Measurements from ENCODE around the gene EFTUD2.
"Not testable (repeated sequence)": the region's sequence is repeated elsewhere in the genome, so short reads cannot be mapped to it uniquely, and the experiment has no call there.

EFTUD2 gene

GRCh38 chr17:44846206-44846605 is 53.0 kb downstream of the EFTUD2 start:
- DNase-seq = no peak

DNA sequence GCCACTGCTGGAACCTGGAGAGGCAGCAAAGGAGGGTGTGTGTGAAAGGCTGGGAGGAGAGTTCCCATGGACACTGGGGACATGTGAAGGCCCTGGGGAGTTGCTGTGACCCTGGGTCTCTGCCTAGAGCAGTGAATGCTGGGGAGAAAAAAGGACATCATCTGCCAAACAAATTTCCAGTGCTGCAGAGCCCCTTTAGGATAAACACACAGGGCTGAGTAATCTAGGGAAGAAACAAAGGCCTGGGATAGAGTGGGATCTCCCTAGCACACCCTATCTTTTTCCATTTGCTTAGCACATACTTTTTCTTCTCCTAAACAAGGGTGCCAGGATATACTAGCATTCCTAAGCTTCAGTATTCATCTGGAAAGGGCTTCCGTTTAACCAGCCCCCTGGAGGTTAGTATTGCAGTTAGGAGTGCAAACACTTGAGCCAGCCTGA is 54.8 kb downstream of the EFTUD2 start:
- DNase-seq = no peak

GRCh38 chr17:44842748-44843147 is 56.5 kb downstream of the EFTUD2 start:
- no peak for DNase-seq

DNA sequence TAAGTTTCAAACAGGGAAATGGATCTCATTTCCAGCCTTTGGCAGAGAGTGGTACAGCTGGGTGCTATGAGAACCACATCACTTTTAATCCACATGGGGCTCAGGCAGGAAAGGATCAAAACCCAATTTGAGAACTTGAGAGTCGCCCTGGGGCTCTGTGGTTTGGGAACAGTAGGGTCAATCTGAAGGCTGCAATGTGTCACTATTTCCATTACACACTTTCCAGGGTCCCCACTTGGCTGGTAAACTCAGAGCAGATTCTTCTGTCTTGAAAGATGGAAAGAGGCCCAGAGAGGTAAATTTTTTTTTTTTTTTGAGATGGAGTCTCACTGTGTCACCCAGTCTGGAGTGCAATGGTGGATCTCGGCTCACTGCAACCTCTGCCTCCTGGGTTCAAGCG is 58.3 kb downstream of the EFTUD2 start:
- DNase-seq = no peak

DNA sequence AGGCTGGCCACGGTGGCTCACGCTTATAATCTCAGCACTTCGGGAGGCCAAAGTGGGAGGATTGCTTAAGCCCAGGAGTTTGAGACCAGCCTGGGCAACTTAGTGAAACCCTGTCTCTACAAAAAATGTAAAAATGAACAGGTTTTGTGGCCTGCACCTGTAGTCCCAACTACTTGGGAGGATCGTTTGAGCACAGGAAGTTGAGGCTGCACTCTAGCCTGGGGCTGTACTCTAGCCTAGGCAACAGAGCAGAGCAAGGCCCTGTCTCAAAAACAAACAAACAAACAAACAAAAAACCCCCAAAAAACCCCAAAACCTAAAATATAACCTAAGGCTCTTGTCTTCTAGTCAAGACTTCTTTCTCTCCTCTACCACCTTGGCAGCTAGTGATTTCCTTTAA is 59.0 kb downstream of the EFTUD2 start:
- no peak for DNase-seq

DNA sequence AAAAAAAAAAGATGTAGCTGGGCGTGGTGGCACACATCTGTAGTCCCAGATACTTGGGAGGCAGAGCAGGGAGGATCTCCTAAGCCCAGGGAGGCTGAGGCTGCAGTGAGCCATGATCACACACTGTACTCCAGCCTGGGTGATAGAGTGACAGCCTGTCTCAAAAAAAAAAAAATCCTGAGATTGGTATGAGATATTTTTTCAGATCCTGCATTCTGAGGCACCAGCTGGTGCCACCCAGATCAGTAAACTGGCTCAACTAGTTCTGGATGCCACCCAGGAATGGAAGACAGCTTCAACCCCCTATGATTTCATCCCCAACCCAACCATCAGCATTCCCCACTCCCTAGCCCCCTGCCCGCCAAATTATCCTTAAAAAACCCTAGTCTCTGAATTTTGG is 62.0 kb downstream of the EFTUD2 start:
- no peak for DNase-seq

DNA sequence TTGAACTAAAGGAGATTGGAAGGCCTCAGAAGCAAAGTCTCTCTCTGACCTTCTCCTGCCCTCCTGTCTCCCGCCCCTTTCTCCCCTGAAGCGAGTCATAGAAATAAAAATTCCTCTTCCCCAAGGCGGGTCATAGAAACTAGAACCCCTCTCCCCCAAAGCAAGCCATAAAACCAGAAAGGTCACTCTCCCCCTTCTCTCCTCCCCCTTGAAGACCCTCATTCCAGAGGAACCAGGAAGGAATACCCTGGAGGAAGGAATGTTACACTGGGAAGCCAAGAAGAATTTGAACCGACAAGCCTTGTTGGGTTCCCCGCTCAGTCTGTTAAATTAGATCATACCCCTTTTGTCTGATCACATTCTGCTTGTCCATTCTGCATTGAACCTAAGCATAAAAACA is 66.4 kb downstream of the EFTUD2 start:
- DNase-seq = no peak

DNA sequence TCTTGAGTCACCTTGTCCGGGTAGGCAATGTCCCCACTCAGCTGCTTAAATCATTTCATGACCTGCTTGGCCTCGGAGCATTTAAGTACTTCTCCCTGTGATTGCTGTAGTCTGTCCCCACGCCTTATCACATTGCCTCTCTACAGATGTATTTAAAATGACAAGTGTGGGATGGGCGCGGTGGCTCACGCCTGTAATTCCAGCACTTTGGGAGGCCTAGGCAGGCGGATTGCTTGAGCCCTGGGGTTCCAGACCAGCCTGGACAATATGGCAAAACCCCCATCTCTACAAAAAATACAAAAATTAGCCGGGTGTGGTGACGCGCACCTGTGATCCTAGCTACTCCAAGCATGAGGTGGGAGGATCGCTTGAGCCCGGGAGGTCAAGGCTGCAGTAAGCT is 67.9 kb downstream of the EFTUD2 start:
- no peak for DNase-seq

DNA sequence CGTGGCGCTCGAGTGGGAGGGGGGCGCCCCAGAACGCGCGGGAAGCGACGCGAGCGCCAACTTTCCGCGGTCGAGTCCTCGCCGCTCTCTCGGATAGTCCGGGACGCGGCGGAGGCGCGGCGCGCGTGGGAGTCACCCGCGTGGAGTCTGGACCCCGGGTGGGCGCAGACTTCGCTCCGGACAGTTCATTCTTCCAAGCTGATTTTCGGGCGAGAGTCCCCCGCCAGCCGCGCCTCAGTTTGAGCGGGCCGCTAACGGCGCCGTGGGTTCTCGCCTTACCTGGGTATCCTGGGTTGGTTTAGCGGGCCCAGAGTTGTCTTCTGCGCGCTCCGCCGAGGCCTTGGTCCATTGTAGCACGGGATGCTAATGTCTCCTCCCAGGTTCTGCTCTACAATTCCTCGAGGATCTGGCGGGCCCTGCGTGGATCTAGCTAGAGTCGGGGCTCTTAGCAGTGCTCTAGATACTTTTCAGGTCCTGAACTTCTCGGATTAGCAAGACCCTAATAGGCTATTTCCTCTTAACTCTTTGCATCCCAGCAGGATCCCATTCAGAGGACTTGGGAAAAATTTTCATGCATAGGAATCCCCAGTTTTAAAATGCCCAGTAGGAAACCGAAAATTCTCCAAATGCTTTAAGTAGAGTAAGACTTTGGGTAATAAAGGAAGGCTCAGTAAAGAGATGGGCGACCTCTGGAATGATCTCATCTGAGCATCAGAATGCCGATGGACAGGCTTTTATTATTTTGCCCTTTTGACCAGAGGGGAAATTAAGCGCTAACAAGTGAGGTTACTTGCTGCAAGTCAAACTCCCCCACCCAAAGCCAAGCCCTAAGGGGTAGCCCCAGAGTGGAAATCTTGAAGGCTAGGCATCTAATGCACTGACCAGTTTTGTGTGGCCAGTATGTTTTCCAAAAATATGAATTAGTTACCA is 68.6 kb downstream of the EFTUD2 start:
- DNase-seq = no peak

DNA sequence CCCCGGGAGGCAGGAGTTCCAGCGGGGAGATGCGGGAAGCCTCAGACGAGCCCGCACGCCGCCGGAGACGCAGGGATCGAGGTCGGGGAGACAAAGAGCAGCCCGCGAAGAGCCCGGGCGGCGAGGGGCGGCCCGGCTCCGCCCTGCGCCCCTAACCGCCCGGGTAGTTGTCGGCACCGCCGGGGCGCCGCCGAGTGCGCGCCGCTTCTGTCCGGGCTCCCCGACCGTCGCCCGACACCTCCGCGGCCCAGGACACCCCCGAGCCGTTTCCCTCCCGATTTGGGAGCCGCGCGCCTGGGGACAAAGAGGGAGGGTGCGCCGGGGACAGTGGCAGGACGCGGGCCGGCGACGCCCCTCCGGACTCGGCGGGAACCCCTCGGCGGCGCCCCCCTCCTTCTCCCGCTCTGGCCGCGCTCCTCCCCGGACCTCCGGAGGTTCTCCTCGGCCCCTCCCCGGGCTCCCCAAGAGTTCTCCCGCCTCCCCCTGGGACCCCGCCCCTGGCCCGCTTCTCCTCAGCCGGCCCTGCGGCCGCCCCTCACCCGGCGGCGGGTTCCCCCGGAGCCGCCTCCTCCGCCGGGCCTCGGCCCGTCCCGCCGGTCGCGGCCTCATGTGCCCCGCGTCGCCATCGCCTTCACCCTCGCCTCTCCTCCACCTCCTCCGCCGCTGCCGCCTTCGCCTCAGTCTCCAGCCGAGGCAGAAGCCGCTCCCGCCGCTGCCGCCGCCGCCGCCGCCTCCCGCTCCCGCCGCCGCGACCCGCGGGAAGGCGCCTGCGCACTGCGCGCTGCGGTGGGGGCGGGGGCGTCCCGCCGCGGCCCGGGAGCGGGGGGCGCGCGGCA is 69.5 kb downstream of the EFTUD2 start, which contains the start of gene GJC1:
Gene GJC1 (minus strand): TSS at position 765 of the 836 bp plus-strand sequence. CDS start 24,470 bp downstream, outside the sequence.
- DNase-seq = no peak

- DNase-seq = no peak
Observed at GRCh38 chr17:44828919-44829522, 70.2 kb downstream of the EFTUD2 start.

- DNase-seq = no peak
Observed at GRCh38 chr17:44827863-44828262, 71.4 kb downstream of the EFTUD2 start.

GRCh38 chr17:44826123-44826790 is 73.0 kb downstream of the EFTUD2 start:
- no peak for DNase-seq

DNA sequence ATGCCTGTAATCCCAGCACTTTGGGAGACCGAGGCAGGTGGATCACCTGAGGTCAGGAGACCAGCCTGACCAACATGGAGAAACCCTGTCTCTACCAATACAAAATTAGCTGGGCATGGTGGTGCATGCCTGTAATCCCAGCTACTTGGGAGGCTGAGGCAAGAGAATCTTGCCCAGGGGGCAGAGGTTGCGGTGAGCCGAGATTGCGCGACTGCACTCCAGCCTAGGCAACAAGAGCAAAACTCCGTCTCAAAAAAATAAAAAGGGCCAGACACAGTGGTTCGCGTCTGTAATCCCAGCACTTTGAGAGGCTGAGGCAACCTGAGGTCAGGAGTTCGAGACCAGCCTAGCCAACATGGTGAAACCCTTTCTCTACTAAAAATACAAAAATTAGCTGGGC is 74.0 kb downstream of the EFTUD2 start:
- DNase-seq = not testable (repeated sequence)

GRCh38 chr17:44820631-44821212 is 78.5 kb downstream of the EFTUD2 start:
- DNase-seq = no peak

- DNase-seq = not testable (repeated sequence)
Observed at GRCh38 chr17:44818508-44818907, 80.7 kb downstream of the EFTUD2 start.

GRCh38 chr17:44812263-44812662 is 87.0 kb downstream of the EFTUD2 start:
- DNase-seq = no peak

DNA sequence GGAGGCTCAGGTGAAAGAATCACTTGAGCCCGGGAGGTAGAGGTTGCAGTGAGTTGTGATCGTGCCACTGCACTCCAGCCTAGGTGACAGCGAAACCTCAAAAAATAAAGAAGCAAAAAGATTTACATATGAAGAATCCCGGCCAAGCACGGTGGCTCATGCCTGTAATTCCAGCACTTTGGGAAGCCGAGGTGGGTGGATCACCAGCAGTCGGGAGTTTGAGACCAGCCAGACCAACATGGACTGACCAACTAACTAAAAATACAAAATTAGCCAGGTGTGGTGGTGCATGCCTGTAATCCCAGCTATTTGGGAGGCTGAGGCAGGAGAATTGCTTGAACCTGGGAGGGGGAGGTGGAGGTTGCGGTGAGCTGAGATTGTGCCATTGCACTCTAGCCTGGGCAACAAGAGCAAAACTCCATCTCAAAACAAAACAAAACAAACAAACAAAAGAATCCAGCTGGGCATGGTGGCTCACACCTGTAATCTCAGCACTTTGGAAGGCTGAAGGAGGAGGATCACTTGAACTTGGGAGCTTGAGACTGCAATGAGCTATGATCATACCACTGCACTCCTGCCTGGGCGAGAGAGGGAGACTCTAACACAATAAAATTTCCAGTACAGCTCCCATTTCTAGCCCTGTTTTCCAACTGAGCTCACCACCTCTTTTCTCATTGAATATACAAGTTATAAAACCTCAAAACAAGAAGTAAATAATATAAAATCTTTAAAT is 90.4 kb downstream of the EFTUD2 start:
- DNase-seq = not testable (repeated sequence)

DNA sequence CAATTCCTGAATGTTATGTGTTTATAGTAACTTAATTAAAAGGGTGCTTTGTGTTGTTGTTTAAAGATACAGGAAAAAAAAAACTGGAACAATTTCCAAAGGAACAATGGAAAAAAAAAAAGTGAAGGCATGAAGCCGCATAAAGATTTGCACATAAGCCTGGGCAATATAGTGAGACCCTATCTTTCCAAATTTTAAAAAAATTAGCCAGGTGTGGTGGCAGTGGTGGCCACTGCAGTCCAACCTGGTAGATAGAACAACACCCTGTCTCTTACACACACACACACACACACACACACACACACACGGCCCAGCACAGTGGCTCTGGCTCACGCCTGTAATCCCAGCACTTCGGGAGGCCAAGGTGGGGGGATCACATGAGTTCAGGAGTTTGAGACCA is 91.1 kb downstream of the EFTUD2 start:
- DNase-seq = no peak

- DNase-seq = no peak
Observed at GRCh38 chr17:44807817-44808155, 91.5 kb downstream of the EFTUD2 start.

GRCh38 chr17:44807093-44807816 is 92.0 kb downstream of the EFTUD2 start:
- DNase-seq = no peak
